Thyroid gland (tissue), 4 donors: ENCODE data around the gene DDIAS. TPM values are rescaled to one million over a fixed set of nuclear protein-coding genes. Genes with fewer than 3 reads are reported as not detected.
"Not testable (repeated sequence)": the region's sequence is repeated elsewhere in the genome, so short reads cannot be mapped to it uniquely, and the experiment has no call there.

ENCODE experiments used
- DNase-seq, 2 donors: peaks; one replicate each; pipeline ENCODE4 v3.0.0-alpha.2; 2019
- H3K27ac ChIP-seq, 3 donors: fragments of 200-600 bp; sonication (generic); 1 replicate in 2 of 3; 2 replicates in 1 of 3; pipeline ENCODE4 v1.5.1; 2016 to 2019; ENCODE audit warnings: mild to moderate bottlenecking in 1 of 3, moderate library complexity in 1 of 3
- H3K27me3 ChIP-seq: fragments of 200-600 bp; sonication (generic); one replicate; pipeline ENCODE4 v1.5.1; 2019
- H3K36me3 ChIP-seq, 2 donors: fragments of 200-600 bp; sonication (generic); one replicate each; pipeline ENCODE4 v1.5.1; 2016 to 2019
- H3K4me1 ChIP-seq, 2 donors: fragments of 200-600 bp; sonication (generic); one replicate each; pipeline ENCODE4 v1.5.1; 2017 to 2019
- H3K4me3 ChIP-seq, 3 donors: fragments of 200-600 bp; sonication (generic); replicated peaks in 1 of 3; 1 replicate in 2 of 3; 2 replicates in 1 of 3; pipeline ENCODE4 v1.5.1; 2016; ENCODE audit warnings: mild to moderate bottlenecking in 1 of 3
- H3K9me3 ChIP-seq: fragments of 200-600 bp; sonication (generic); one replicate; pipeline ENCODE4 v1.5.1; 2017
- CTCF ChIP-seq, 6 experiments: fragments of 200-600 bp in 3 of 6; fragments of 450-650 bp in 3 of 6; sonication (generic) in 3 of 6; IDR thresholded peaks; one replicate each; pipeline ENCODE4 v1.5.1; 2016 to 2019; ENCODE audit warnings: antibody characterized with exemption in 6 of 6, mild to moderate bottlenecking in 2 of 6, inconsistent platforms in 1 of 6, moderate library complexity in 1 of 6
- POLR2A ChIP-seq, 2 donors: fragments of 450-650 bp; IDR thresholded peaks; one replicate each; pipeline ENCODE4 v1.6.1; 2017; ENCODE audit warnings: antibody characterized with exemption in 2 of 2, mild to moderate bottlenecking in 2 of 2, moderate library complexity in 1 of 2
- WGBS, 2 donors: methylation state at CpG; one replicate each; pipeline ENCODE4 v1.1.5; 2017; 5-methylcytosine and 5-hydroxymethylcytosine counted together
- intact Hi-C: fragments of 100-400 bp; cut with DNase I; formaldehyde crosslinking; loops from one replicate; pipeline ENCODE4 v1.15.1; 2023
- total RNA-seq, 4 donors: library from RNA; depleted of rRNA; stranded (reverse); fragments of >200 nt; gene quantifications; one replicate each; pipeline ENCODE4 v1.2.3, GENCODE V29; 2016

The DDIAS gene
- total RNA-seq, 4 donors from 2014 or later, result 0.25 to 3.3 (median 0.95) TPM

GRCh38 chr11:82959987-82960778 is 58.6 kb downstream of the DDIAS start:
- intact Hi-C loops, result no loop called here
- no peak overlapping the region for H3K4me3 ChIP-seq
- DNase-seq, result no peak
- no peaks in the 10 kb centered on the region for H3K27me3 ChIP-seq
- TF ChIP-seq POLR2A (IDR thresholded peaks at IDR 0.05), result no peak
- TF ChIP-seq CTCF (IDR thresholded peaks at IDR 0.05), result no peak
- no peaks in the 10 kb centered on the region for H3K36me3 ChIP-seq
- peaks cover 10 to 11% of the 10 kb centered on the region in 2 donors for H3K4me1 ChIP-seq
- no peak overlapping the region for H3K27ac ChIP-seq
- no peaks in the 10 kb centered on the region for H3K9me3 ChIP-seq
- WGBS, 2 donors, result 58 to 62% methylated on average over 5 of the region's 5 CpGs

GRCh38 chr11:82960779-82961143 is 59.2 kb downstream of the DDIAS start:
- no peak for TF ChIP-seq POLR2A (IDR thresholded peaks at IDR 0.05)
- no peak for TF ChIP-seq CTCF (IDR thresholded peaks at IDR 0.05)
- Histone ChIP-seq H3K36me3 (no peaks in the 10 kb centered on the region), H3K27ac (no peak overlapping the region), H3K9me3 (no peaks in the 10 kb centered on the region), H3K4me1 (peaks cover 10 to 11% of the 10 kb centered on the region in 2 donors), H3K4me3 (no peak overlapping the region), H3K27me3 (no peaks in the 10 kb centered on the region)
- 53 to 54% methylated on average over 2 of the region's 2 CpGs for WGBS, 2 donors
- intact Hi-C loops, result no loop called here
- peak; percentile 72 for DNase-seq

GRCh38 chr11:82962021-82962420 is 60.5 kb downstream of the DDIAS start:
- H3K36me3 ChIP-seq, intact Hi-C loops: not testable (repeated sequence)

DNA sequence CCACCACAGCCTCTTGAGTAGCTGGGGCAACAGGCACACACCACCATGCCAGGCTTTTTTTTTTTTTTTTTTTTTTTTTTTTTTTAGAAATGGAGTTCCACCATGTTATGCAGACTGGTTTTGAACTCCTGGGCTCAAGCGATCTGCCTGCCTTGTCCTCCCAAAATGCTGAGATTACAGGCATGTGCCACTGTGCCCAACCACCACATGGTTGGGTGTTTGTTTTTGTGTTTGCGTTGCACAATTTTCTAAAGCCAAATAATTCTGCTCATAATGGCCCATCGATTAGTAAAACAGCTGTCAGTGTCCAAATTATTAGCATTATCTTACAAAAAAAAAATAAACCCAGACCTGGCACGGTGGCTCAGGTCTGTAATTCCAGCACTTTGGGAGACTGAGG is 65.8 kb downstream of the DDIAS start:
- H3K4me3 ChIP-seq, result no peak overlapping the region
- no peaks in the 10 kb centered on the region for H3K9me3 ChIP-seq
- 93 to 96% methylated on average over 4 of the region's 4 CpGs for WGBS, 2 donors
- H3K36me3 ChIP-seq, result no peaks in the 10 kb centered on the region
- no peaks in the 10 kb centered on the region for H3K4me1 ChIP-seq
- TF ChIP-seq CTCF (IDR thresholded peaks at IDR 0.05), result no peak
- TF ChIP-seq POLR2A (IDR thresholded peaks at IDR 0.05), result no peak
- no peak overlapping the region for H3K27ac ChIP-seq
- H3K27me3 ChIP-seq, result no peaks in the 10 kb centered on the region
- DNase-seq, result no peak
- intact Hi-C loops, result no loop called here

More at GRCh38 chr11:82962021-82962420, 60.5 kb downstream of the DDIAS start:
- not testable (repeated sequence) for H3K9me3 ChIP-seq, H3K27me3 ChIP-seq, H3K27ac ChIP-seq, H3K4me3 ChIP-seq, DNase-seq
- H3K4me1 ChIP-seq, result peaks cover 10 to 11% of the 10 kb centered on the region in 2 donors

DNA sequence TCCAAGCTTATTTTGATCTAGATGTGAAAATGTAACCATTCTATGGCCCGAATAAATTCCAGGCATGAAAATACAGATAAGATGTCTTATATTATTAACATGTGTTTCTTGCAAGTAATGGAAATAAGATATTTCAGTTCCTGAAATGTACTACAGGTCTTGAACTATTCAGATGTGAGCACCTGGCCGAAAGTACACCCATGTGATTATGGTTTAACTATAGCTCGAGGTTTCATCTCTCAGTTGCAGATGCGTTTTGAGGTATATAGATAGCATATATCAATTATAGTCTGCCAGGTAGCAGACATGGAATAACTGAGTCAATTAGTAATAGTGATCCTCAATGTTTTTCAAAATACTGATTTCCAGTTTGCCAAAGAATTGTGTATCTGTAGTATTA is 68.3 kb downstream of the DDIAS start:
- Histone ChIP-seq H3K4me1 (no peaks in the 10 kb centered on the region), H3K27ac (no peak overlapping the region), H3K9me3 (no peaks in the 10 kb centered on the region), H3K4me3 (no peak overlapping the region), H3K27me3 (no peaks in the 10 kb centered on the region), H3K36me3 (no peaks in the 10 kb centered on the region)
- intact Hi-C loops, result no loop called here
- 90 to 93% methylated on average over 4 of the region's 4 CpGs for WGBS, 2 donors
- no peak for DNase-seq
- TF ChIP-seq POLR2A (IDR thresholded peaks at IDR 0.05) (no peak), CTCF (IDR thresholded peaks at IDR 0.05) (no peak)

GRCh38 chr11:82970507-82971083 is 69.1 kb downstream of the DDIAS start:
- intact Hi-C loops, H3K36me3 ChIP-seq, H3K27ac ChIP-seq, H3K4me1 ChIP-seq, H3K27me3 ChIP-seq, H3K4me3 ChIP-seq, H3K9me3 ChIP-seq: not testable (repeated sequence)
- 85 to 90% methylated on average over 22 to 54 of the region's 60 CpGs for WGBS, 2 donors
- peak in 1 of 2 donors; percentile 19 for DNase-seq

DNA sequence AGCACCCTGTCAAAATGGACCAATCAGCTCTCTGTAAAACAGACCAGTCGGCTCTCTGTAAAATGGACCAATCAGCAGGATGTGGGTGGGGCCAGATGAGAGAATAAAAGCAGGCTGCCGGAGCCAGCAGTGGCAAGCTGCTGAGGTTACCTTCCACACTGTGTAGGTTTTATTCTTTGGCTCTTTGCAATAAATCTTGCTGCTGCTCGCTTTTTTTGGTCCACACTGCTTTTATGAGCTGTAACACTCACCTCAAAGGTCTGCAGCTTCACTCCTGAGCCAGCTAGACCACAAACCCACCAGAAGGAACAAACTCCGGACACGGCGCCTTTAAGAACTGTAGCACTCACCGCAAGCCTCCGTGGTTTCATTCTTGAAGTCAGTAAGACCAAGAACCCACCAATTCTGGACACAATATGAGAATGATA is 70.0 kb downstream of the DDIAS start:
- H3K27ac ChIP-seq, H3K4me3 ChIP-seq, H3K36me3 ChIP-seq, DNase-seq, H3K4me1 ChIP-seq, H3K9me3 ChIP-seq, intact Hi-C loops, H3K27me3 ChIP-seq: not testable (repeated sequence)
- 92 to 95% methylated on average over 8 of the region's 8 CpGs for WGBS, 2 donors
